Upper lobe of left lung (tissue), 6 donors: ENCODE measurements around the gene FRMD5. TPM values are rescaled to one million over a fixed set of nuclear protein-coding genes. Genes with fewer than 3 reads are reported as not detected.

Source experiments
- ATAC-seq, 2 donors: fragments of 200-7000 bp; cut with Tn5 transposase; one replicate each; pipeline ENCODE4 v1.9.1; 2022; ENCODE audit warnings: mild to moderate bottlenecking in 2 of 2, moderate library complexity in 2 of 2; ENCODE audit not compliant: low FRiP score in 2 of 2
- DNase-seq, 2 donors: peaks; one replicate each; pipeline ENCODE4 v3.0.0-alpha.2; 2019 to 2020
- H3K27ac ChIP-seq, 4 donors: fragments of 200-600 bp; sonication (generic); one replicate each; pipeline ENCODE4 v1.5.1; 2016 to 2019
- H3K27me3 ChIP-seq, 4 donors: fragments of 200-600 bp; sonication (generic); one replicate each; pipeline ENCODE4 v1.5.1; 2017 to 2019
- H3K36me3 ChIP-seq, 4 donors: fragments of 200-600 bp; sonication (generic); one replicate each; pipeline ENCODE4 v1.5.1; 2016 to 2019
- H3K4me1 ChIP-seq, 4 donors: fragments of 200-600 bp; sonication (generic); one replicate each; pipeline ENCODE4 v1.5.1; 2018 to 2019
- H3K4me3 ChIP-seq, 4 donors: fragments of 200-600 bp; sonication (generic); one replicate each; pipeline ENCODE4 v1.5.1; 2017 to 2019; ENCODE audit warnings: mild to moderate bottlenecking in 2 of 4, moderate library complexity in 1 of 4
- H3K9me3 ChIP-seq, 4 donors: fragments of 200-600 bp; sonication (generic); one replicate each; pipeline ENCODE4 v1.5.1; 2018 to 2019
- EP300 ChIP-seq, 4 donors: sonication (generic); formaldehyde crosslinking; IDR thresholded peaks; one replicate each; pipeline ENCODE4 v1.5.1; 2017; ENCODE audit warnings: antibody characterized with exemption in 4 of 4, control low read depth in 2 of 4
- POLR2A ChIP-seq, 4 donors: fragments of 450-650 bp; IDR thresholded peaks; one replicate each; pipeline ENCODE4 v1.5.1; 2016 to 2017; ENCODE audit warnings: antibody characterized with exemption in 4 of 4, mild to moderate bottlenecking in 2 of 4
- POLR2AphosphoS5 ChIP-seq, 2 donors: sonication (generic); formaldehyde crosslinking; IDR thresholded peaks; one replicate each; pipeline ENCODE4 v1.5.1; 2017; ENCODE audit warnings: antibody characterized with exemption in 2 of 2
- WGBS, 2 donors: methylation state at CpG; one replicate each; pipeline ENCODE4 v1.1.5; 2017 to 2018; 5-methylcytosine and 5-hydroxymethylcytosine counted together
- total RNA-seq, 6 donors: library from RNA; depleted of rRNA in 4 of 6; stranded (reverse); fragments of >200 nt in 4 of 6; gene quantifications; one replicate each; pipeline versions ENCODE4 v1.1.0 to v1.2.1, GENCODE V29; 2016 to 2021
- TF ChIP-seq, protein P1 (sequence below), 6 experiments: fragments of 450-650 bp in 4 of 6; fragments of 200-600 bp in 2 of 6; sonication (generic) in 2 of 6; IDR thresholded peaks; one replicate each; pipeline ENCODE4 v1.5.1; 2016 to 2019; ENCODE audit warnings: antibody characterized with exemption in 6 of 6
- donor health status: DM: no; HTN: no; CAD: no; lungs with moderate emphysema.
- donor health status: DM: no; HTN: yes; CAD: no; lungs with severe emphysema.

FRMD5 gene
- total RNA-seq, 6 donors from 2014 or later = 0.15 to 1.3 (median 0.99) TPM; not detected in 2

DNA sequence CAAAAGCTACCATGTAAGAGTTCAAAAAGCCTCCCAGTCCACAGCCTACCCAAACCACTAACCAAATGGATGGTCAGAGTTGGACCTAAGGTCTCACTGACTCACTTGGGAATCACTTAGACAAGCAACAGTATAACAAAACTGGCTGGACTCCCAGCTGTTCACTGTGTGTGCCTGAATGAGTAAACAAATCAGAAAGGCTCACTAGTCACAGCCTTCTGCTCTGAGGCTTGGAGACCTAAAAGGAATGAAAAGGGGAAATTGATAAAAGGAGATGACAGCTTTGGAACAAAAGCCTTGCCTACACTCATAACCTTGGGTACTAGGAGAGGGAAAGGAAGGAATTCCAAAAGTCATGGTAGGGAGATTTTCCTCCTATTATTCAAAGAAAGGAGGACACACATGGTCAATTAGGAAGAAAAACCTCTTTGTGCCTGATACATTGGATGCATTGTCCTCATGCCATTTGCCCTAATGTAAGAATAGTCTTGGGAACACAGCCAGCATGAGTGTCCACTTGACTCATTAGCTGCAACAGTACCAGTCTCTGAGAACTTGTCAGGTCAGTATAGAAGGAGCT is 92.3 kb downstream of the FRMD5 start:
- DNase-seq (no peak), ATAC-seq (peak; percentile 34 to 41)
- Histone ChIP-seq H3K36me3 (no peaks in the 10 kb centered on the region), H3K9me3 (no peaks in the 10 kb centered on the region), H3K4me1 (no peaks in the 10 kb centered on the region), H3K27ac (no peak overlapping the region), H3K4me3 (no peak overlapping the region), H3K27me3 (no peaks in the 10 kb centered on the region)
- TF ChIP-seq, protein P1, sequence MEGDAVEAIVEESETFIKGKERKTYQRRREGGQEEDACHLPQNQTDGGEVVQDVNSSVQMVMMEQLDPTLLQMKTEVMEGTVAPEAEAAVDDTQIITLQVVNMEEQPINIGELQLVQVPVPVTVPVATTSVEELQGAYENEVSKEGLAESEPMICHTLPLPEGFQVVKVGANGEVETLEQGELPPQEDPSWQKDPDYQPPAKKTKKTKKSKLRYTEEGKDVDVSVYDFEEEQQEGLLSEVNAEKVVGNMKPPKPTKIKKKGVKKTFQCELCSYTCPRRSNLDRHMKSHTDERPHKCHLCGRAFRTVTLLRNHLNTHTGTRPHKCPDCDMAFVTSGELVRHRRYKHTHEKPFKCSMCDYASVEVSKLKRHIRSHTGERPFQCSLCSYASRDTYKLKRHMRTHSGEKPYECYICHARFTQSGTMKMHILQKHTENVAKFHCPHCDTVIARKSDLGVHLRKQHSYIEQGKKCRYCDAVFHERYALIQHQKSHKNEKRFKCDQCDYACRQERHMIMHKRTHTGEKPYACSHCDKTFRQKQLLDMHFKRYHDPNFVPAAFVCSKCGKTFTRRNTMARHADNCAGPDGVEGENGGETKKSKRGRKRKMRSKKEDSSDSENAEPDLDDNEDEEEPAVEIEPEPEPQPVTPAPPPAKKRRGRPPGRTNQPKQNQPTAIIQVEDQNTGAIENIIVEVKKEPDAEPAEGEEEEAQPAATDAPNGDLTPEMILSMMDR (IDR thresholded peaks at IDR 0.05) = no peak
- TF ChIP-seq POLR2AphosphoS5 (IDR thresholded peaks at IDR 0.05) (no peak), EP300 (IDR thresholded peaks at IDR 0.05) (no peak), POLR2A (IDR thresholded peaks at IDR 0.05) (no peak)

DNA sequence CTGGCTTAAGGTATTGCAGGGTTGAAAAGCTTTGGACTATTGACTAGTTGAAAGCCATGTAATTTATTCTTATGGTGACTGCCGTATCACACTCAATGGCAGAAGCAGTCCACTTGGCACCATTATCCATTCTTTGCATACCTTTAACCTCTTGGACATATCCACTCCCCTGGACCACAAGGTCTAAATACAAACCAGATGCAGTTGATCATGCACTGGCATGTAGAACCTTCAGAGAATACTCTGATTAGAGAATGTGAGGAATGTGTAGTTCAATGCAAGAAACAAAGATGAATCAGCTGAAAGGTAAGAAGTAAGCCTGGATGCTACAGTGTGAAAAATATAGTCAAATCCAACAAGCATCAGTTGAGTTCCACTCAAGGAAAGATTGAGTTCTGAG is 93.1 kb downstream of the FRMD5 start:
- H3K27ac ChIP-seq = no peak overlapping the region
- ATAC-seq (peak in 1 of 2 donors; percentile 40), DNase-seq (no peak)
- WGBS, 2 donors = 75 to 82% methylated on average over 1 of the region's 1 CpG
- TF ChIP-seq, protein P1 (IDR thresholded peaks at IDR 0.05) = no peak
- TF ChIP-seq EP300 (IDR thresholded peaks at IDR 0.05) = no peak
- H3K4me3 ChIP-seq = no peak overlapping the region
- no peaks in the 10 kb centered on the region for H3K9me3 ChIP-seq
- H3K4me1 ChIP-seq = no peaks in the 10 kb centered on the region
- H3K27me3 ChIP-seq = no peaks in the 10 kb centered on the region
- H3K36me3 ChIP-seq = no peaks in the 10 kb centered on the region

DNA sequence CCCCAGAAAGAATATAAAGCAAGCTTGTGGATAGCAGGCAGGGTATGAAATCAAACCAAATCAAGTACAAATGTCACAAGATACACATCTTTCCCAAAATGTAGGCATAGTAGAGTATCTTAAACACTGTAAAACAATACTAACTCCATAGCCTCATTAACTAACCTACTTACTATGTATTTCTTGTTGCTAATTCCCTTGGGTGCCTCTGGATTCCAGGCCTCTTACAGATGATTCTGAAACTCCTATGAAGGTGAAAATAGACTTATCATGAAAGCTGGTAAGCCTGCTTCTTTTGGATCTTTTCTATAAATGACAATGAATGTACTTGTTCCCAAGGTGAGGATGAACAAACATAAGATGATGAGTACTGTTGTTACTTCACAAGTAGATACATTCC is 93.8 kb downstream of the FRMD5 start:
- no peaks in the 10 kb centered on the region for H3K9me3 ChIP-seq
- no peak overlapping the region for H3K27ac ChIP-seq
- H3K4me3 ChIP-seq = no peak overlapping the region
- TF ChIP-seq, protein P1 (IDR thresholded peaks at IDR 0.05) = no peak
- no peak for TF ChIP-seq EP300 (IDR thresholded peaks at IDR 0.05)
- no peak for TF ChIP-seq POLR2A (IDR thresholded peaks at IDR 0.05)
- no peak for TF ChIP-seq POLR2AphosphoS5 (IDR thresholded peaks at IDR 0.05)
- no peaks in the 10 kb centered on the region for H3K27me3 ChIP-seq
- no peaks in the 10 kb centered on the region for H3K4me1 ChIP-seq
- ATAC-seq (no peak), DNase-seq (no peak)
- H3K36me3 ChIP-seq = no peaks in the 10 kb centered on the region

DNA sequence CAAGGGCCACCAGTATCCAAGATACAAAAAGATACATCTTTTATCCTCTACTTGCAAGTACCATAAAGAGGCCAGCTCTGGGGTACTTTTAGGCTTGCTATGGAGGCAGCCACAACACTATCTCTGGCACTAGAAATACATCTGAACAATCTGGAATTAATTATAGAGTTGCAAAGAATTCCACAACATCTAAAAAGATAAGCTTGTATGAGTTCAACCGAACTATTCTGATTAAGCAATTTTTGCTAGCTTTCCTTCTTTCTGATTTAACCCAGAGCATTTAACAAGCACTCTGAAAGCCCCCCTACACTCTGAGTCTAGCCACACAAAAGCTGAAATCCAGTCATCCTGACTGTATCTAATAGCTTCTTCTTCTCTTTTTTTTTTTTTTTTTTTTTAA is 95.4 kb downstream of the FRMD5 start:
- WGBS, 2 donors = 63 to 79% methylated on average over 1 of the region's 1 CpG
- H3K4me1 ChIP-seq = no peaks in the 10 kb centered on the region
- no peak overlapping the region for H3K27ac ChIP-seq
- peak in 1 of 2 donors; percentile 41 for ATAC-seq
- H3K27me3 ChIP-seq = no peaks in the 10 kb centered on the region
- no peaks in the 10 kb centered on the region for H3K36me3 ChIP-seq
- H3K9me3 ChIP-seq = no peaks in the 10 kb centered on the region
- no peak overlapping the region for H3K4me3 ChIP-seq
- no peak for DNase-seq
- TF ChIP-seq POLR2A (IDR thresholded peaks at IDR 0.05) (no peak), EP300 (IDR thresholded peaks at IDR 0.05) (no peak), POLR2AphosphoS5 (IDR thresholded peaks at IDR 0.05) (no peak)
- TF ChIP-seq, protein P1 (IDR thresholded peaks at IDR 0.05) = no peak

DNA sequence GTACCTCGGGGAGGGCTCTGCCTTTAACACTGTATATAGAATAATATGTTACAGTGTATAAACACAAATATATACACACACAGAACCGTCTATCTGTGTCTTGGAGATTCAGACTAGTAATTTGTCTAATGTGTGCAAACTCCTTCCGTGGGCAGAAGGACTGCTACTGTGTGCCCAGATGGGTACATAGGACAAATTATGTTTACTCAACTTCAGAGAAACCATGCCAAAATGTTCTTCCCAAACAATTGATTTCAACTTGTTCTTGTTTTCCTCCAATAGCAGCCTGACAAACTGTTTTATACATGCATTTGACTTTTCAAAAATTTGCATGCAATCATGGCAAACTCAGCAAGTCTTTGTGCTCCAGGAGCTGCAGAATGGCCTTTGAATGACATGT is 97.5 kb downstream of the FRMD5 start:
- H3K27ac ChIP-seq = no peak overlapping the region
- 37 to 50% methylated on average over 3 of the region's 3 CpGs for WGBS, 2 donors
- H3K4me1 ChIP-seq = no peaks in the 10 kb centered on the region
- H3K9me3 ChIP-seq = no peaks in the 10 kb centered on the region
- no peak for DNase-seq
- no peak for ATAC-seq
- no peak for TF ChIP-seq EP300 (IDR thresholded peaks at IDR 0.05)
- no peak for TF ChIP-seq POLR2AphosphoS5 (IDR thresholded peaks at IDR 0.05)
- TF ChIP-seq, protein P1 (IDR thresholded peaks at IDR 0.05) = no peak
- no peak for TF ChIP-seq POLR2A (IDR thresholded peaks at IDR 0.05)
- H3K36me3 ChIP-seq = no peaks in the 10 kb centered on the region
- H3K4me3 ChIP-seq = no peak overlapping the region
- no peaks in the 10 kb centered on the region for H3K27me3 ChIP-seq
